Measurements from ENCODE around the gene CSNK2A2.

The CSNK2A2 gene

GRCh38 chr16:58120234-58120633, 77.7 kb downstream of the CSNK2A2 start:
- CTCF ChIA-PET, result no interaction called here
- POLR2A ChIA-PET (ENCODE audit: low non-redundant PET), result no interaction called here
- H3K27ac ChIP-seq, result no peak overlapping the region
- DNase-seq (ENCODE audit: low spot score), result no peak
- no peak for TF ChIP-seq CTCF (conservative IDR thresholded peaks at IDR 0.05; ENCODE audit: low read depth)

- ChIA-PET POLR2A (ENCODE audit: low non-redundant PET) (no interaction called here), CTCF (no interaction called here)
- DNase-seq (ENCODE audit: low spot score), result no peak
- no peak overlapping the region for H3K27ac ChIP-seq
- no peak for TF ChIP-seq CTCF (conservative IDR thresholded peaks at IDR 0.05; ENCODE audit: low read depth)
Observed at GRCh38 chr16:58119509-58119845, 78.4 kb downstream of the CSNK2A2 start.

- ChIA-PET POLR2A (ENCODE audit: low non-redundant PET) (no interaction called here), CTCF (no interaction called here)
- no peak overlapping the region for H3K27ac ChIP-seq
Observed at GRCh38 chr16:58118801-58119508, 79.0 kb downstream of the CSNK2A2 start.

GRCh38 chr16:58116529-58116928, 81.4 kb downstream of the CSNK2A2 start:
- ChIA-PET POLR2A (ENCODE audit: low non-redundant PET) (no interaction called here), CTCF (no interaction called here)
- TF ChIP-seq CTCF (conservative IDR thresholded peaks at IDR 0.05; ENCODE audit: low read depth), result no peak
- H3K27ac ChIP-seq, result no peak overlapping the region
- DNase-seq (ENCODE audit: low spot score), result no peak

More at GRCh38 chr16:58118801-58119508, 79.0 kb downstream of the CSNK2A2 start:
- DNase-seq (ENCODE audit: low spot score), result no peak
- no peak for TF ChIP-seq CTCF (conservative IDR thresholded peaks at IDR 0.05; ENCODE audit: low read depth)

GRCh38 chr16:58116081-58116480, 81.8 kb downstream of the CSNK2A2 start:
- ChIA-PET CTCF (no interaction called here), POLR2A (ENCODE audit: low non-redundant PET) (no interaction called here)
- TF ChIP-seq CTCF (conservative IDR thresholded peaks at IDR 0.05; ENCODE audit: low read depth), result no peak
- no peak overlapping the region for H3K27ac ChIP-seq
- DNase-seq (ENCODE audit: low spot score), result no peak

- no peak for DNase-seq (ENCODE audit: low spot score)
- no peak for TF ChIP-seq CTCF (conservative IDR thresholded peaks at IDR 0.05; ENCODE audit: low read depth)
- ChIA-PET POLR2A (ENCODE audit: low non-redundant PET) (no interaction called here), CTCF (interaction anchor here (0.6 kb wide), 1 partner anchor 76 kb away, joined by 3 read pairs; no protein-coding TSS in a partner anchor)
- no peak overlapping the region for H3K27ac ChIP-seq
Observed at GRCh38 chr16:58114827-58115825, 82.8 kb downstream of the CSNK2A2 start.
